Memory B cell (primary cell): ENCODE data around the gene COL28A1.

Source experiments
- ATAC-seq: fragments of 150-1000 bp; cut with Tn5 transposase; 2 replicates; pipeline ENCODE4 v1.10.0; 2021; ENCODE audit warnings: low read depth, mild to moderate bottlenecking, moderate library complexity
- DNase-seq, 2 donors: peaks; one replicate each; pipeline ENCODE4 v3.0.0; 2022; ENCODE audit warnings: low spot score in 2 of 2
- H3K27ac Mint-ChIP-seq: one replicate; pipeline ENCODE4 v1.8.0; 2022; ENCODE audit warnings: mild to moderate bottlenecking, moderate library complexity, mixed read lengths
- H3K27me3 Mint-ChIP-seq: one replicate; pipeline ENCODE4 v1.8.0; 2022; ENCODE audit warnings: mixed read lengths
- H3K36me3 Mint-ChIP-seq: one replicate; pipeline ENCODE4 v1.8.0; 2022; ENCODE audit warnings: mild to moderate bottlenecking, mixed read lengths
- H3K4me1 Mint-ChIP-seq: one replicate; pipeline ENCODE4 v1.8.0; 2022; ENCODE audit warnings: mixed read lengths
- H3K4me3 Mint-ChIP-seq: one replicate; pipeline ENCODE4 v1.8.0; 2022; ENCODE audit warnings: mild to moderate bottlenecking, moderate library complexity, mixed read lengths
- H3K9me3 Mint-ChIP-seq: one replicate; pipeline ENCODE4 v1.8.0; 2022; ENCODE audit warnings: mixed read lengths

The COL28A1 gene

DNA sequence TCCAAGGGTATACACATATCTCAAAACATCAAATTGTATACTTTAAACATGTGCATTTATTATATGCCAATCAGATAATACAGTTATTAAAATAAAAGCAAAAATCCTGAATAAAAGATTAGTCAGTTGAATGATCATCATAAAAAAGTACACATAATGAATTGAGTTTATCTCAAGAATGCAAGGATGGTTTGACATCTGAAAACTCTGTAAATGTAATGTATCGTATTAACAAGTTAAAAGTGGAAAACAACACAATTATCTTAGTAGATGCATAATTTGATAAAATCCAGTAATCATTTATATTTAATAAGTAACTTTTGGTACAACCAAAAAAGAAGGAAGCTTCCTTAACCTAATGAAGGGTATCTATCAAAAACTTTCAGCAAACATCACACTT lies 86.6 kb downstream of the COL28A1 start:
- no peaks in the 10 kb centered on the region for H3K4me1 Mint-ChIP-seq
- peaks cover 1% of the 10 kb centered on the region for H3K27me3 Mint-ChIP-seq
- H3K4me3 Mint-ChIP-seq, result no peak overlapping the region
- peaks cover 11% of the 10 kb centered on the region for H3K36me3 Mint-ChIP-seq
- peaks cover 18% of the 10 kb centered on the region for H3K9me3 Mint-ChIP-seq
- DNase-seq (no peak), ATAC-seq (no peak)
- no peak overlapping the region for H3K27ac Mint-ChIP-seq

DNA sequence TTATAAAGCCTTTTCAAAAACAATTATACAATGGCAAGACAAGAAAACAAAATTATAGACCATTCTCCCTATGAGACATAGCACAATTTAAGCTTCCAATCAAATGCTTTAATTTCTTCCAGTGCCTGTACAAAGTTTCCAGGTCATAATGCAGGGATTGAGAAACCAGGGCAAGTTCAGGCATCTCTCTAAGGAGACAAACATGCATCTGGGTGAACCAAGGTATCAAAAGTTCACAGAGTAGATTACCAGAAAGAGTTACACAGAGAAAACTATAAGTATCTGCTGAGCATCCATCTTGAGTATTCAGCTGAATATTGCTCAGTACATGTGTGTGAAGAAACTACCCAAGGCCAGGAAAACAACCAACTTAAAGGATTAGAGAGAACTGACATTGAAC lies 89.1 kb downstream of the COL28A1 start:
- ATAC-seq, result no peak

DNA sequence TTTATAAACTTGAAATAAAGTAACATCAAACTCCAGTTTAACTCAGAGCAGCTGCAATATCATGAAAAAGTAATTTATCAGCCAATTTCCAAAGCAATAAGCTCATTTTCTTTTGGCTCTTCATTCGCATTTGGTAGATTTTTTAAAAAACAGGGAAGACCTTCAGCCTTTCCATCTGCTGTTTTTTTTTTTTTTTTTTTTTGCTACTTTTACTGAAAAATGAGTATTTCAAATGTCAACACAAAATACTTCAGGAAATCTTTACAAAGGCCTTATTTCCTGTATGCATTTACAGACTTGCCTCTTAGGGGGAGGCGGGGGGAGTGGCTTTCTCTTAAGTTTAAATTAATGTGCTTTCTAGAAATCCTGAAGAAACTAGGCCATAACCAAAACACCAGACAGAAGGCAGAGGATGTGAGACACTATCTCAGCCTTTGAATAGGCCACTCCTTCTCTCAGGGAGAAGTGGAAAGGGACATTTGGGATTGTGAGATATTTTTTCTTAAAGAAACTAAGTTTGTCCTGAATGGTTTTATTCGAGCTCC lies 91.8 kb downstream of the COL28A1 start:
- ATAC-seq, result no peak

More for the DNA sequence above, 89.1 kb downstream of the COL28A1 start:
- no peak for DNase-seq
- Mint-ChIP-seq H3K4me1 (no peaks in the 10 kb centered on the region), H3K4me3 (no peak overlapping the region), H3K9me3 (peaks cover 18% of the 10 kb centered on the region), H3K27me3 (peaks cover 2% of the 10 kb centered on the region), H3K27ac (no peak overlapping the region), H3K36me3 (peaks cover 11% of the 10 kb centered on the region)

DNA sequence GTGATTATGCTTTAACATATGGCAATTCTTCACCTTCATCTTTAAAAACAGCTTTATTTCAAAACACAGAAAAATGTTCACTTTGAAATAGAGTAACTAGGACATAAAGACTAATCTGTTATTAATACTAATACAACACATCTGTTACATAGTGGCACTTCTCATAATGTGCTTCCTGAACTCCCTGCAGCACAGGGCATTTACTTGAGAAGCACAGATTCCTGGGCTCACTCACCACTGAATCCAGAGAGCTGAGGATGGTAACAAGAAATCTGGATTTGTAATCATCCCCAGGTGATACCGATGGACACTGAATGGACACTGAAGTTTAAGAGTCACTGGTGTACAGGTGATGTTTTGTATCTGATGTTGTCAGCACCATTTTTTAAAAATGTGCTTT lies 96.1 kb downstream of the COL28A1 start:
- no peaks in the 10 kb centered on the region for H3K9me3 Mint-ChIP-seq

More for the DNA sequence above, 91.8 kb downstream of the COL28A1 start:
- Mint-ChIP-seq H3K36me3 (peaks cover 8% of the 10 kb centered on the region), H3K4me3 (no peak overlapping the region), H3K27me3 (peaks cover 4% of the 10 kb centered on the region), H3K27ac (no peak overlapping the region), H3K9me3 (peaks cover 15% of the 10 kb centered on the region), H3K4me1 (no peaks in the 10 kb centered on the region)
- no peak for DNase-seq

DNA sequence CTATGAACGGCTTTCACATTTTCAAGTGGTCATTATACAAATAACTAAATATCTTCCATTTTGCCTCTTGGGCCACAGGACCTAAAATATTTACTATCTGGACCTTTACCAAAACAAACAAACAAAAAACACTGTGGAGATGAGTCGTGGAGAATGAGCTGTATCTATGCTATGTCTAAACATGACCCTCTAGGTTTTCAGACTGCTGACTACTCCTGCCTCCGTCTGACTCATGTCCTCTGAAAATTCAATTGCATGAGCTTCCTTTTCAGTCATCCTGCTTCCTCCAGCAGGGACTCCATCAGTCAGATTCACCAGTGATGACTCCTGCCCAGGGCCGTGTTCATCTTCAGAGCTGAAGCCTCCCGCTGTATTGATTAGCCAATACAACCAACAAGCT lies 96.8 kb downstream of the COL28A1 start:
- Mint-ChIP-seq H3K27me3 (peaks cover 4% of the 10 kb centered on the region), H3K4me3 (no peak overlapping the region), H3K9me3 (no peaks in the 10 kb centered on the region), H3K4me1 (no peaks in the 10 kb centered on the region), H3K27ac (no peak overlapping the region), H3K36me3 (no peaks in the 10 kb centered on the region)
- ATAC-seq (no peak), DNase-seq (no peak)

More for the DNA sequence above, 96.1 kb downstream of the COL28A1 start:
- Mint-ChIP-seq H3K27me3 (peaks cover 4% of the 10 kb centered on the region), H3K4me3 (no peak overlapping the region), H3K27ac (no peak overlapping the region), H3K36me3 (no peaks in the 10 kb centered on the region), H3K4me1 (no peaks in the 10 kb centered on the region)
- ATAC-seq (no peak), DNase-seq (no peak)

DNA sequence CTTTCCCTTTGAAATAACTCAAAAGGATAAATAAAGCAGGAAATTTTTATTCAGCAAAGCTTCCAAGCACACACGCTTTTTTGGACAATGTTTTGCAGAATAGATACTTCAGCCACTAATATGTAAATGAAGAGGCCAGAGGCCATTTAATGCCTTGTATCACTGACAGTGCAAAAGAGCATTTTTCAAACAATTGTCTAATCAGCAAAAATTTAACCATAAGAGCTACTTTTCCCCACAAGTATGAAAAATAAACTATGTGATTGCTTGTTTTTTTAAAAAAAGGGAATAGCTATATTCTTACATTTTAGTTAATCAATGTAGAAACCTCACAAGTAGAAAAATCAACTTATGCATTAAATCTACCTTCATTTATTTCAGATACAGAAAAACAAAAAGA lies 99.7 kb downstream of the COL28A1 start:
- no peaks in the 10 kb centered on the region for H3K36me3 Mint-ChIP-seq
- no peaks in the 10 kb centered on the region for H3K4me1 Mint-ChIP-seq
- H3K4me3 Mint-ChIP-seq, result no peak overlapping the region
- peaks cover 5% of the 10 kb centered on the region for H3K27me3 Mint-ChIP-seq
- no peak overlapping the region for H3K27ac Mint-ChIP-seq
- no peaks in the 10 kb centered on the region for H3K9me3 Mint-ChIP-seq
- DNase-seq (no peak), ATAC-seq (no peak)

DNA sequence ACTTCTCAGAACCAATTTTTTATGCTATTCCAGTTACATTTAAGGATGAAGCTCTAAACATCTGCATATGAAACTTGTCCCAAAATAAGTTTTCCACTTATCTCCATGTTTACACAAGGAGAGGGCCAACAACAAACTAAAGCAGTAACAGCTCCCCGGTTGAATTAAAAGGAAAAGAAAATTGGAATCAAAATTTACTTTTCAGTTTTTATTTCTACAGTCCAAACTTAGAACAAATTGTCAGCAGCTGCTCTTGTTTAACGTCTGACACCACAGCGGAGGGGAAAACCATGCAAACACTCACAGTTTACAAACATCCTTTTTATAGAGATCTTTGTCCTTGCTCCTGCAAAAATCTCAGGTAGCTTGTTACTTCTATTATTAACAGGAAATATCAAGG lies 101.3 kb downstream of the COL28A1 start:
- H3K4me3 Mint-ChIP-seq, result no peak overlapping the region
- no peaks in the 10 kb centered on the region for H3K9me3 Mint-ChIP-seq
- DNase-seq, result no peak
- H3K27me3 Mint-ChIP-seq, result peaks cover 4% of the 10 kb centered on the region
- ATAC-seq, result no peak
- no peak overlapping the region for H3K27ac Mint-ChIP-seq
- no peaks in the 10 kb centered on the region for H3K4me1 Mint-ChIP-seq
- no peaks in the 10 kb centered on the region for H3K36me3 Mint-ChIP-seq

DNA sequence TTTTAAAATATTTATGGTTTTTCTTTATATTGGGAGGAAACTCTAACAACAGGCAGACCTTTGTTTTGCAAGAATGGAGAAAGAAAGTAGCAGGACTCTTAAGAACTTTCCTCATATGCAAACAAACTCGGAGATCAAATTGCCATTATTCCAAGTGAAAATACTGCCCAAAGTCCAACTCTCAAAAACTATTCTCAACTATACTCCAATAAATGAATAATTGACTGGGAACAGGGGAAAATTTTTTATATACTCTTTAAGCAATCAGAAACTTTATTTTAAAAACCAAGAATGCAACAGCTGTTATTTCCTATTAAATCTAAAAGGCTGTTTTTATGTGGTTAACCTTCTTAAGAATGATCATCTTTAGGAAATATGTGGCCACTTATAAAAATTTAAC lies 101.9 kb downstream of the COL28A1 start:
- no peaks in the 10 kb centered on the region for H3K4me1 Mint-ChIP-seq
- H3K27ac Mint-ChIP-seq, result no peak overlapping the region
- H3K36me3 Mint-ChIP-seq, result no peaks in the 10 kb centered on the region
- DNase-seq (no peak), ATAC-seq (no peak)
- no peak overlapping the region for H3K4me3 Mint-ChIP-seq
- H3K9me3 Mint-ChIP-seq, result no peaks in the 10 kb centered on the region
- H3K27me3 Mint-ChIP-seq, result peaks cover 5% of the 10 kb centered on the region

DNA sequence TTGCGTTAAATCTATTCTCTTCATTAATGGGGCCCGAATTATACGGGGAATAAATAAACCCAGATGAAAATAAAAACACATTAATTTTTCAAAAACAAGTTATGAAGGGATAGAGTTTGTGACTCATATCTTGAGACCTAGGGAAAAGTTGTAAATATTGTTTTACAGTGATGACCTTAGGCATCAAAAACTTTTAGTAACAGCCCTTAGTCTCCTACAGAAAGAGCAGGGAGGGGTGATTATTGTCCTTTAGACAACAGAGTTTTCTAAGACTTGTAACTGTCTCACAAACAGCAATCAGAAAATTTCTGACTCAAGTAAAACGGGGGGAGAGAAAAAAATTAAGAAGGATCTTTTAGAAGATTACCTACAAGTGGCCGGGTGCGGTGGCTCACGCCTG lies 102.7 kb downstream of the COL28A1 start:
- no peak for DNase-seq
- Mint-ChIP-seq H3K4me3 (no peak overlapping the region), H3K27me3 (peaks cover 5% of the 10 kb centered on the region), H3K9me3 (no peaks in the 10 kb centered on the region), H3K4me1 (no peaks in the 10 kb centered on the region), H3K36me3 (no peaks in the 10 kb centered on the region), H3K27ac (no peak overlapping the region)
- ATAC-seq, result no peak

DNA sequence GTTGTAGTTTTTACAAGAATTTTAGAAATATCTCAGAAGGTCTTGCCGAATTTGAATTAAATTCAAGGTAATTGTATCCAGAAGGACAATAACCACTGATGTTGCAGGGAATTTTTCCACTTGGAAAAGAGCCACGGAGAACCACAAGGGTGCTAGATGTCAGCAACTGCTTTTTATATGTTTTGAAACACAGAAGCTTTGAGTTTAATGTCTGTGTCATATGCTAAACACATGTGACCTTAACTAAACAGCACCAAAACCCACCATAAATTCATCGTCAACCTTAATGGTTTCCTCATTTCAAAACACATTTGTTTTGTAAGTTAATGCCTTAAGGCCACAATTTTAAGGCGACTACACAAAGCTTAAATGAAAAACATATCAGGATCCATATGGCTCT lies 106.9 kb downstream of the COL28A1 start:
- peaks cover 2% of the 10 kb centered on the region for H3K4me1 Mint-ChIP-seq
- no peaks in the 10 kb centered on the region for H3K9me3 Mint-ChIP-seq
- H3K4me3 Mint-ChIP-seq, result no peak overlapping the region
- peaks cover 5% of the 10 kb centered on the region for H3K27me3 Mint-ChIP-seq
- H3K27ac Mint-ChIP-seq, result no peak overlapping the region
- DNase-seq, result no peak
- no peak for ATAC-seq
- no peaks in the 10 kb centered on the region for H3K36me3 Mint-ChIP-seq

DNA sequence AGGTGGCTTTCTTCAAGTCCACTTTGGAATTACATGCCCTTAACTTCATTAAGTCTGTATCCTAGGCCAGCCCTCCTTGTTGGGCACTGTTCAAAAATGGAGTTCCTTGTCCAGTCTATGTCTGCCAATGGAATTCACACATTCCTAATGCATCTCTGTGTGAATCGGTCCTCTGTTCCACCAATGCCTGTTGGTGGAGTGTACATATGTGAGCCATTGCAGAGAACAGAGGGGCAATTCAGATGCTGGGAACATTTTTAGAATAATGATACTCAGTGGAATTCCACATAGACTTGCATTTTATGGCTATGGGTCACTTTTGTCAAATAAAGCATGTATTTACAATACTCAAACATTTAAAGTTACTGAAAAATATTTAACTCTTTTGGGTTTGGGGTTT lies 108.3 kb downstream of the COL28A1 start:
- Mint-ChIP-seq H3K9me3 (no peaks in the 10 kb centered on the region), H3K4me3 (no peak overlapping the region), H3K27me3 (peaks cover 5% of the 10 kb centered on the region), H3K36me3 (no peaks in the 10 kb centered on the region), H3K4me1 (peaks cover 2% of the 10 kb centered on the region), H3K27ac (no peak overlapping the region)
- no peak for ATAC-seq
- no peak for DNase-seq

DNA sequence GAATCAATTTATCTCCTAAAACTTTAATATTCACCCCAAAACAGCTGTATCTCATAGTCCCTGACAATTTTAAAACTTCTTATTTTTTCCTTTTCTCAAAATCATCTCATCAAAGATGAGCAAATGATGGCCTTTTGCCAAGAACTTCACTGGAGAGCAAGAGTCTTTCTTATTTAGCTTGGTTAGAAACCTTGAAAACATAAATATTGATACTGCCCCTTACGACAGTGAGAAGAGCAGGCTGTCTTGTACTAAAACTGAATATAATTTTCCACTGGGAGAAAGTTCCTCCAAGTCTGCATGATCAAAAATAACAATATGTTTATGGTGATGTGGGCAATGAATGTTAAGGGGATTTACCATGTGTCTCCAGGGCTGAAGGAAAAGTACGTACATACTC lies 109.0 kb downstream of the COL28A1 start:
- Mint-ChIP-seq H3K9me3 (no peaks in the 10 kb centered on the region), H3K4me3 (no peak overlapping the region), H3K4me1 (peaks cover 2% of the 10 kb centered on the region), H3K36me3 (no peaks in the 10 kb centered on the region), H3K27me3 (peaks cover 3% of the 10 kb centered on the region), H3K27ac (no peak overlapping the region)
- ATAC-seq (no peak), DNase-seq (no peak)

DNA sequence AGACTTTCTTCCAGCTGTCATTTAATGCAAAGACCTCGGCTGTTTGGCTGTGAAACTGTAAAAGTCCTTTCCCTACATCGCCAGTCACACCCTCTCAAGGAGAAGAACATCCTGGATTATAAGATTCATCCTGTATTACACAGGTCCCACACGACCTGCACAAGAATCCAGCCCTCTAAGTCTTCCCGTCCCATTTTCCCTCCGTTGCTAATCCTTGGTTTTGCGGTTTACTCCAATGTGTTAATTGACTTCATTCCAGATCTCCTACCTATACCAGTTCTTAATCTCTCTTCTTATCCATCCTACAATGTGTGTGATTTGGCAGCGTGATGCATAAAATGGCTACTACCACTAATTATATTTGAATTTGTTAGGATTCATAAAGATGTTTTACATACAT lies 110.4 kb downstream of the COL28A1 start:
- Mint-ChIP-seq H3K27me3 (peaks cover 2% of the 10 kb centered on the region), H3K27ac (no peak overlapping the region), H3K4me3 (peak overlapping the region; percentile 39), H3K4me1 (peaks cover 2% of the 10 kb centered on the region), H3K9me3 (no peaks in the 10 kb centered on the region), H3K36me3 (no peaks in the 10 kb centered on the region)
- DNase-seq (no peak), ATAC-seq (no peak)

DNA sequence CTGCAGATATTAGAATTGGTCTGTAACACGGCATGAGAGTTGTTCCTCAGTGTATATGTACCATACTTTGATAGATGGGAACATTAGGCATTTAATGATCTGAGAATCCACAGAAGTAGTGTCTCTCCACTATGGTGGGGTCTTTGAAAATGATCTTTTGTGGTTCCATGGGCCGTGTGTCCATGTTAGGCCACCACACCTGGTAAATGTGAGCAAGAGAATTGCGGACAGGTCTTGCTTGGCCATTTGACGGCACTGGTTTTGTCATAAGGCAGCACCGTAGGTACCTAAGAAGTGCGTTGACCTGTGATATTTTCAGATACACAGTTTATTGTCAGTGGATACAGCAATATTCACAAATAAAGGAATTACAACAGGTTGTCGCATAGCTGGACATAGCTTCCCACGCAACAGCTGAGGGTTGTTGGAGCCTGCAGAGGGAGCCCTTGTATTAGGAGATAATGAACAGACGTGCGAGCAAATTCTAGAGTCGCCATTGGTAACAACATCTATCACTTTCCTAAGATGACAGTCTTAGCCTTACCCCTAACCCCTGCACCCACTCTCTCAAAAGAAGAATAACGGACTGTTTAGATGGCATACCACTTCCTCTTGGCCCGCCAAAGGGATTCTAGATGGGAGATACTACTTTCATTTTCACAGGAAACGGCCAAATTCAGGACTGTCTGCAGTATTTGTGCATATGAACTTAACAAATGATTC lies 111.4 kb downstream of the COL28A1 start:
- peaks cover 1% of the 10 kb centered on the region for H3K27me3 Mint-ChIP-seq
- ATAC-seq (peak; percentile 87), DNase-seq (peak; percentile 23 to 38)
- H3K9me3 Mint-ChIP-seq, result no peaks in the 10 kb centered on the region
- H3K27ac Mint-ChIP-seq, result peak overlapping the region; percentile 17
- peaks cover 2% of the 10 kb centered on the region for H3K4me1 Mint-ChIP-seq
- no peaks in the 10 kb centered on the region for H3K36me3 Mint-ChIP-seq
- H3K4me3 Mint-ChIP-seq, result peak overlapping the region; percentile 83

DNA sequence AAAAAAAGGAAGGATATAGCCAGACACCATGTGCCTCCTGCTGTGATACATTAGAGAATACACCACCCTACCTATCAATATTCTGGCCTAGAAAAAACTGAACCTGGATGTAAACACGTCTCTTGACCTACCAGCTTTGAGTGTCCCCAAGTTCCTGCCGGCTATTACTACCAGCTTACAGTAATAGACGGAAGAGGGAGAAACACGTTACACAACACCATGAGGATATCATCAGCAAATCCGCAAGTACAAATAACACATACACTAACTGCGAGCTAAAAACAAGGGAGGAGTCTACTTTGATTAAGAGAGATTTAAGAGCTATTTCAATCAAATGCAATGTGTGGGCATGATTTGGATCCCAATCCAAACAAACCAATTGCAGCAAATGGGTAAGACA lies 113.0 kb downstream of the COL28A1 start:
- Mint-ChIP-seq H3K4me3 (no peak overlapping the region), H3K27ac (no peak overlapping the region), H3K9me3 (no peaks in the 10 kb centered on the region), H3K4me1 (peaks cover 5% of the 10 kb centered on the region), H3K27me3 (no peaks in the 10 kb centered on the region), H3K36me3 (no peaks in the 10 kb centered on the region)
- no peak for ATAC-seq
- no peak for DNase-seq
